Stimulated activated CD4-positive, alpha-beta T cell treated with anti-CD3 and anti-CD28 coated beads, Interleukin-4, amount 100 ng/mL, for 24 hours (primary cell): ENCODE results near the gene WWP2.

Experiments
- DNase-seq: peaks from one replicate; pipeline ENCODE4 v3.0.0-alpha.2; 2020

The WWP2 gene

GRCh38 chr16:69860233-69861231 is 98.4 kb downstream of the WWP2 start:
- no peak for DNase-seq

- DNase-seq, result no peak
Observed at GRCh38 chr16:69861292-69862030, 99.3 kb downstream of the WWP2 start.

- DNase-seq, result no peak
Observed at GRCh38 chr16:69863401-69864281, 101.5 kb downstream of the WWP2 start.

GRCh38 chr16:69865701-69866100 is 103.6 kb downstream of the WWP2 start:
- DNase-seq, result no peak

GRCh38 chr16:69867784-69868560 is 105.8 kb downstream of the WWP2 start:
- DNase-seq, result no peak

GRCh38 chr16:69870761-69871160 is 108.6 kb downstream of the WWP2 start:
- DNase-seq, result no peak

- DNase-seq, result no peak
Observed at GRCh38 chr16:69871708-69872107, 109.6 kb downstream of the WWP2 start.

GRCh38 chr16:69872888-69873287 is 110.8 kb downstream of the WWP2 start:
- no peak for DNase-seq

- DNase-seq, result no peak
Observed at GRCh38 chr16:69873783-69874182, 111.7 kb downstream of the WWP2 start.

- DNase-seq, result no peak
Observed at GRCh38 chr16:69874271-69874670, 112.1 kb downstream of the WWP2 start.

- DNase-seq, result no peak
Observed at GRCh38 chr16:69880640-69881133, 118.6 kb downstream of the WWP2 start.

GRCh38 chr16:69881141-69881540 is 119.0 kb downstream of the WWP2 start:
- no peak for DNase-seq

GRCh38 chr16:69883744-69884143 is 121.6 kb downstream of the WWP2 start:
- no peak for DNase-seq

- DNase-seq, result no peak
Observed at GRCh38 chr16:69885722-69886121, 123.6 kb downstream of the WWP2 start.

- DNase-seq, result no peak
Observed at GRCh38 chr16:69886726-69887125, 124.6 kb downstream of the WWP2 start.

GRCh38 chr16:69888005-69888590 is 126.0 kb downstream of the WWP2 start:
- no peak for DNase-seq

GRCh38 chr16:69889295-69889964 is 127.3 kb downstream of the WWP2 start:
- DNase-seq, result no peak

- no peak for DNase-seq
Observed at GRCh38 chr16:69890114-69890891, 128.2 kb downstream of the WWP2 start.

GRCh38 chr16:69890892-69891282 is 128.8 kb downstream of the WWP2 start:
- no peak for DNase-seq

GRCh38 chr16:69892378-69892777 is 130.2 kb downstream of the WWP2 start:
- DNase-seq, result no peak
